HTR-8/SVneo (cell line): ENCODE results near the gene PPP1R14C.
"Not testable (repeated sequence)": the region's sequence is repeated elsewhere in the genome, so short reads cannot be mapped to it uniquely, and the experiment has no call there.

Source experiments
- DNase-seq: peaks from one replicate; pipeline ENCODE4 v3.0.0; 2011; ENCODE audit warnings: low spot score, mixed read lengths; ENCODE audit not compliant: insufficient read length
- FAIRE-seq: peaks from 2 replicates; lab custom pipeline; 2011; peaks lifted over from hg19 to GRCh38; lab: Jason Lieb, UNC

PPP1R14C gene

GRCh38 chr6:150159757-150160156, 16.9 kb downstream of the PPP1R14C start:
- FAIRE-seq (no peak), DNase-seq (no peak)

GRCh38 chr6:150163970-150164369, 21.1 kb downstream of the PPP1R14C start:
- FAIRE-seq (no peak), DNase-seq (no peak)

GRCh38 chr6:150165020-150165702, 22.3 kb downstream of the PPP1R14C start:
- DNase-seq (no peak), FAIRE-seq (no peak)

GRCh38 chr6:150167479-150167873, 24.6 kb downstream of the PPP1R14C start:
- FAIRE-seq, result no peak
- no peak for DNase-seq

GRCh38 chr6:150169181-150169580, 26.3 kb downstream of the PPP1R14C start:
- DNase-seq (no peak), FAIRE-seq (no peak)

GRCh38 chr6:150169609-150170008, 26.8 kb downstream of the PPP1R14C start:
- DNase-seq (no peak), FAIRE-seq (no peak)

- no peak for DNase-seq
- no peak for FAIRE-seq
Measured at GRCh38 chr6:150172929-150173328, 30.1 kb downstream of the PPP1R14C start.

GRCh38 chr6:150175586-150176151, 32.8 kb downstream of the PPP1R14C start:
- DNase-seq, result no peak

GRCh38 chr6:150176152-150176551, 33.3 kb downstream of the PPP1R14C start:
- DNase-seq, result no peak
- no peak for FAIRE-seq

More at GRCh38 chr6:150175586-150176151, 32.8 kb downstream of the PPP1R14C start:
- no peak for FAIRE-seq

GRCh38 chr6:150176659-150177058, 33.8 kb downstream of the PPP1R14C start:
- FAIRE-seq, result no peak
- DNase-seq, result no peak

- FAIRE-seq (no peak), DNase-seq (no peak)
Measured at GRCh38 chr6:150177259-150177951, 34.6 kb downstream of the PPP1R14C start.

GRCh38 chr6:150177952-150178520, 35.2 kb downstream of the PPP1R14C start:
- DNase-seq (no peak), FAIRE-seq (no peak)

- DNase-seq (no peak), FAIRE-seq (no peak)
Measured at GRCh38 chr6:150179030-150179429, 36.2 kb downstream of the PPP1R14C start.

- not testable (repeated sequence) for DNase-seq, FAIRE-seq
Measured at GRCh38 chr6:150179907-150180424, 37.1 kb downstream of the PPP1R14C start.

GRCh38 chr6:150180517-150180916, 37.7 kb downstream of the PPP1R14C start:
- no peak for FAIRE-seq
- DNase-seq, result no peak

GRCh38 chr6:150182460-150183078, 39.7 kb downstream of the PPP1R14C start:
- FAIRE-seq, result no peak
- DNase-seq, result no peak

- no peak for DNase-seq
- FAIRE-seq, result no peak
Measured at GRCh38 chr6:150183105-150183504, 40.3 kb downstream of the PPP1R14C start.

GRCh38 chr6:150183966-150184365, 41.1 kb downstream of the PPP1R14C start:
- DNase-seq (no peak), FAIRE-seq (no peak)

GRCh38 chr6:150184850-150185731, 42.2 kb downstream of the PPP1R14C start:
- DNase-seq (no peak), FAIRE-seq (no peak)
